SK-N-SH treated with all-trans-retinoic acid at 6 μM for 48 hours (cell line): ENCODE results near the gene ABCB11.

Source experiments
- ARNTL ChIP-seq: fragments of 450-650 bp; formaldehyde crosslinking; IDR thresholded peaks from 2 replicates; pipeline ENCODE4 v1.5.0; 2020; ENCODE audit warnings: low read depth, mild to moderate bottlenecking, moderate library complexity, borderline replicate concordance
- BACH2 ChIP-seq: fragments of 250-450 bp; sonication (Bioruptor Pico); IDR thresholded peaks from 2 replicates; pipeline ENCODE4 v1.9.0; 2021; ENCODE audit warnings: mild to moderate bottlenecking, borderline replicate concordance
- CSDC2 ChIP-seq: fragments of 250-450 bp; sonication (Bioruptor Pico); IDR thresholded peaks from 2 replicates; pipeline ENCODE4 v1.5.0; 2020; ENCODE audit warnings: mild to moderate bottlenecking, moderate library complexity
- GLIS3 ChIP-seq: fragments of 250-450 bp; sonication (Bioruptor Pico); IDR thresholded peaks from 2 replicates; pipeline ENCODE4 v1.5.0; 2020; ENCODE audit warnings: mild to moderate bottlenecking, moderate library complexity
- ISL1 ChIP-seq: fragments of 250-450 bp; sonication (Bioruptor Pico); IDR thresholded peaks from 2 replicates; pipeline ENCODE4 v2.1.2; 2022; ENCODE audit warnings: mild to moderate bottlenecking, moderate library complexity
- OSR1 ChIP-seq: fragments of 250-450 bp; sonication (Bioruptor Pico); IDR thresholded peaks from 2 replicates; pipeline ENCODE4 v1.8.0; 2022; ENCODE audit warnings: moderate library complexity, mild to moderate bottlenecking, inconsistent platforms
- TOX ChIP-seq: fragments of 250-450 bp; sonication (Bioruptor Pico); IDR thresholded peaks from 2 replicates; pipeline ENCODE4 v1.8.0; 2021; ENCODE audit warnings: mild to moderate bottlenecking, moderate library complexity, borderline replicate concordance
- ZFP3 ChIP-seq: fragments of 250-450 bp; sonication (Bioruptor Pico); IDR thresholded peaks from 2 replicates; pipeline ENCODE4 v1.5.0; 2020; ENCODE audit warnings: mild to moderate bottlenecking, moderate library complexity
- ZNF565 ChIP-seq: fragments of 450-650 bp; formaldehyde crosslinking; conservative IDR thresholded peaks from 2 replicates; pipeline ENCODE4 v1.5.0; 2020; ENCODE audit warnings: low read depth, mild to moderate bottlenecking, moderate library complexity
- TF ChIP-seq, protein P1 (sequence below): fragments of 250-450 bp; sonication (Bioruptor Pico); IDR thresholded peaks from 2 replicates; pipeline ENCODE4 v1.5.1; 2020; ENCODE audit warnings: low read depth, mild to moderate bottlenecking, moderate library complexity

DNA sequence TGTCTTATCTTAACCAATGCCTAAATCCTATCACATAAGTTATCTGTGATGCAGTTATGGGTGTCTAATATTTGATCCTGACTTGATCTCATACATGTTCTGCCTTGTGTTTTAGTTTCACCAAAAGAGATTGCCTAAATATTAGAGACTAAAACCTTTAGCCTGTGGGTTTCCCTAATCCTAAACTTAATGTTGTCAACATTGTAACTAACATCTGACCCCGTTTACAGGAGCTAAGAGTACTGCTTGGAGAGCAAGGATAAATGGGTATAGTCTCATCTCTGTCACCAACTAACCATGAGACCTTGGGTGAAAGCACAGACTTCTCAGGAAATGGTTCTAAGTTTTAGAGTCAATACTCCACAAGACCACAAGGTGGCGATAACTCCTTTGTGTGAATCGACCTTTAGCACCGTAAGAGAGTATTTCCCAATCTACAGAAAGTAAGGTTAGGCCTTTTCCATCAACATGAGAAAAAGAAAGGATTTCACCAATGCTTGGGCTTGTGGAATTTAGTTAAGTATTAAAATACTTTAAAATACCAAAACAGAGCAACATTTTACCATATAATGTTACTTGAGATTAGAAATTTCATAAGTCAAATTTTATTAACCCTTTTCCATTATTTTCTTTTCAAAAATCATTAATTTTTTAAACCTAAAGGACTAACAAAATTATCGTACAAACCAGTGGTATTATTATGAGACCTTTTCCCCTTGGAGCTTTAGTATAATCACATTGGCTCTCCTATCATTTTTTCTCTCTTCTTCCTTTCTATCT is 69.5 kb downstream of the ABCB11 start:
- TF ChIP-seq ISL1 (CRISPR knock-in tag) (no peak), ARNTL (CRISPR knock-in tag) (no peak), TOX (CRISPR knock-in tag) (no peak), GLIS3 (no peak), ZNF565 (CRISPR knock-in tag) (no peak), OSR1 (CRISPR knock-in tag) (no peak), CSDC2 (CRISPR knock-in tag) (no peak), BACH2 (no peak), ZFP3 (CRISPR knock-in tag) (no peak)
- TF ChIP-seq, protein P1, sequence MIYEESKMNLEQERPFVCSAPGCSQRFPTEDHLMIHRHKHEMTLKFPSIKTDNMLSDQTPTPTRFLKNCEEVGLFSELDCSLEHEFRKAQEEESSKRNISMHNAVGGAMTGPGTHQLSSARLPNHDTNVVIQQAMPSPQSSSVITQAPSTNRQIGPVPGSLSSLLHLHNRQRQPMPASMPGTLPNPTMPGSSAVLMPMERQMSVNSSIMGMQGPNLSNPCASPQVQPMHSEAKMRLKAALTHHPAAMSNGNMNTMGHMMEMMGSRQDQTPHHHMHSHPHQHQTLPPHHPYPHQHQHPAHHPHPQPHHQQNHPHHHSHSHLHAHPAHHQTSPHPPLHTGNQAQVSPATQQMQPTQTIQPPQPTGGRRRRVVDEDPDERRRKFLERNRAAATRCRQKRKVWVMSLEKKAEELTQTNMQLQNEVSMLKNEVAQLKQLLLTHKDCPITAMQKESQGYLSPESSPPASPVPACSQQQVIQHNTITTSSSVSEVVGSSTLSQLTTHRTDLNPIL = no peak
